ENCODE data around the gene MARK4.

DNA sequence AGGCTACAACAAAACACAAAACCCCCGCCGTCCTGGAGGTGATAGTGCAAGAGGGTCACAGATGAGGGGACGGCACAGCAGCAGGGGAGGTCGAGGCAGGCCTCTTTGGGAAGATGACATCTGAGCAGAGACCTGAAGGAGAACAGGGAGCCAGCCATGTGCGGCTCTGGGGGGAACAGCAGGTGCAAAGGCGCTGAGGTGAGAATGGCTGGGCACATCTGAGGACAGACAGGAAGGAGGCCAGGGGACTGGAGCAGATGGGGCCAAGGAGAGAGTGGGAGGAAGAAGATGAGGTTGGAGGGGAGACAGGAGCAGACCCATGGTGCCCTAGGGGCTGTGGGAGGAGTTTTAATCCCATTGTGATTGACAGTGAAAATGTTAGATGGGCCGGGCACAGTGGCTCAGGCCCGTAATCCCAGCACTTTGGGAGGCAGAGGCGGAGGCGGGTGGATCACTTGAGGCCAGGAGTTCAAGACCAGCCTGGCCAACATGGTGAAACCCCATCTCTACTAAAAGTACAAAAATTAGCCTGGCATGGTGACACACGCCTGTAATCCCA, 73.4 kb downstream of the MARK4 start:
- no peak for TF ChIP-seq EP300 (IDR thresholded peaks at IDR 0.05)
- no peak for TF ChIP-seq CTCF (IDR thresholded peaks at IDR 0.05)
- TF ChIP-seq POLR2AphosphoS5 (IDR thresholded peaks at IDR 0.05) = no peak
- no peak for TF ChIP-seq POLR2A (IDR thresholded peaks at IDR 0.05; ENCODE audit: low read depth)
